Neural progenitor cell (in vitro differentiated cells): ENCODE results near the gene KRTAP7-1. TPM values are rescaled to one million over a fixed set of nuclear protein-coding genes. Genes with fewer than 3 reads are reported as not detected.

Experiments
- DNase-seq: peaks from one replicate; pipeline ENCODE4 v3.0.0-alpha.2; 2016; ENCODE audit warnings: low spot score
- H2AFZ ChIP-seq: fragments of 200-600 bp; sonication (generic); replicated peaks from 2 replicates; pipeline ENCODE4 v1.6.1; 2016; ENCODE audit warnings: antibody characterized with exemption
- H3F3A ChIP-seq: fragments of 200-600 bp; sonication (generic); 2 replicates; pipeline ENCODE4 v1.6.1; 2016; ENCODE audit warnings: antibody characterized with exemption, low read depth
- H3K27ac ChIP-seq: fragments of 200-600 bp; sonication (generic); 2 replicates; pipeline ENCODE4 v1.5.1; 2016; ENCODE audit warnings: mild to moderate bottlenecking
- H3K27me3 ChIP-seq: fragments of 200-600 bp; sonication (generic); 2 replicates; pipeline ENCODE4 v1.6.1; 2016; ENCODE audit warnings: mild to moderate bottlenecking, moderate library complexity
- H3K36me3 ChIP-seq: fragments of 200-600 bp; sonication (generic); 2 replicates; pipeline ENCODE4 v1.5.1; 2016
- H3K4me1 ChIP-seq: fragments of 200-600 bp; sonication (generic); 2 replicates; pipeline ENCODE4 v1.6.1; 2016; ENCODE audit warnings: mixed run types
- H3K4me2 ChIP-seq: fragments of 200-600 bp; sonication (generic); 2 replicates; pipeline ENCODE4 v1.6.1; 2016
- H3K4me3 ChIP-seq: fragments of 200-600 bp; sonication (generic); 2 replicates; pipeline ENCODE4 v1.5.1; 2016
- H3K79me2 ChIP-seq: fragments of 200-600 bp; sonication (generic); 2 replicates; pipeline ENCODE4 v1.6.1; 2016; ENCODE audit warnings: low read depth
- H3K9ac ChIP-seq: fragments of 200-600 bp; sonication (generic); 2 replicates; pipeline ENCODE4 v1.6.1; 2016
- H3K9me3 ChIP-seq: fragments of 200-600 bp; sonication (generic); 2 replicates; pipeline ENCODE4 v1.5.1; 2016; ENCODE audit warnings: low read depth
- H4K20me1 ChIP-seq: fragments of 200-600 bp; sonication (generic); 2 replicates; pipeline ENCODE4 v1.6.1; 2016; ENCODE audit warnings: low read depth
- H3K27ac Mint-ChIP-seq: 3 replicates; pipeline ENCODE4 v1.8.0; 2021; ENCODE audit warnings: mixed read lengths
- H3K27me3 Mint-ChIP-seq: 2 replicates; pipeline ENCODE4 v1.8.0; 2022; ENCODE audit warnings: low read depth, mild to moderate bottlenecking, inconsistent platforms, moderate library complexity, mixed read lengths; ENCODE audit not compliant: insufficient read depth
- H3K36me3 Mint-ChIP-seq: 3 replicates; pipeline ENCODE4 v1.8.0; 2021; ENCODE audit warnings: mixed read lengths
- H3K4me1 Mint-ChIP-seq: 3 replicates; pipeline ENCODE4 v1.8.0; 2021; ENCODE audit warnings: mixed read lengths
- H3K4me3 Mint-ChIP-seq: 3 replicates; pipeline ENCODE4 v1.8.0; 2021; ENCODE audit warnings: mild to moderate bottlenecking, moderate library complexity, mixed read lengths
- H3K9me3 Mint-ChIP-seq: 3 replicates; pipeline ENCODE4 v1.8.0; 2020; ENCODE audit warnings: mixed read lengths
- EZH2 ChIP-seq: fragments of 200-600 bp; sonication (generic); IDR thresholded peaks from 2 replicates; pipeline ENCODE4 v1.6.1; 2017; ENCODE audit warnings: antibody characterized with exemption, mild to moderate bottlenecking, moderate library complexity
- EZH2phosphoT487 ChIP-seq: fragments of 200-600 bp; sonication (generic); IDR thresholded peaks from 2 replicates; pipeline ENCODE4 v1.6.1; 2017; ENCODE audit warnings: antibody characterized with exemption
- total RNA-seq: library from RNA; depleted of rRNA; stranded (reverse); fragments of >200 nt; gene quantifications from 2 replicates; pipeline ENCODE4 v1.2.3, GENCODE V29; 2015; ENCODE audit warnings: low replicate concordance
- TF ChIP-seq, protein P1 (sequence below): fragments of 200-600 bp; sonication (generic); IDR thresholded peaks from 2 replicates; pipeline ENCODE4 v1.5.1; 2017; ENCODE audit warnings: antibody characterized with exemption, mild to moderate bottlenecking

The KRTAP7-1 gene
- total RNA-seq, 1 donor from 2014 or later = not detected

- H3K9me3 Mint-ChIP-seq = no peaks in the 10 kb centered on the region
Measured at GRCh38 chr21:30818837-30819610, 10.5 kb downstream of the KRTAP7-1 start.

DNA sequence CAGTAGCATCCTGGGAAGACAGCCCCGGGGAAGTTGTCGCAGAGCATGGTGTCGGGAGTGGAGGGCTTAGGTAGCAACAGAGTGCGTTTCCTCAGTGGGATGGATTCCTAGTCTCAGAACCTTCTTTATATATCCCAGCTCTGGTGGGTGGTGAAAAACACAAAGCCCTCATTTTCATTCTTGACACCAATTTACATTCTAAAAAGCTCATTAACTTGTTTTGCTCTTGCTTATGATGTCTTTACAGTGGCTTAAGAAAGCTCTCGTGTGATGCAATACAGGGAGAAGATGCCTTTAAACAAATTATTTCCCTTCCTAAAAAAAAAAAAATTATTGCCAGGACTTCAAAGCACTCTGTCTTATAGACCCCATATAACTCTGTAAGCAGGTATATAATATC is 16.4 kb downstream of the KRTAP7-1 start, which contains the start of gene KRTAP8-1:
KRTAP8-1 (minus strand) TSS at position 101 of the 400 bp plus-strand sequence; CDS start at position 47, 54 bp downstream.
- H3F3A ChIP-seq = no peaks in the 10 kb centered on the region
- no peak within 1 kb of the TSS for H3K27ac Mint-ChIP-seq

More at GRCh38 chr21:30818837-30819610, 10.5 kb downstream of the KRTAP7-1 start:
- no peak overlapping the region for H3K4me2 ChIP-seq
- H4K20me1 ChIP-seq = no peaks in the 10 kb centered on the region
- no peaks in the 10 kb centered on the region for H3F3A ChIP-seq
- no peak overlapping the region for H3K9ac ChIP-seq
- TF ChIP-seq EZH2phosphoT487 = no peak
- TF ChIP-seq, protein P1, sequence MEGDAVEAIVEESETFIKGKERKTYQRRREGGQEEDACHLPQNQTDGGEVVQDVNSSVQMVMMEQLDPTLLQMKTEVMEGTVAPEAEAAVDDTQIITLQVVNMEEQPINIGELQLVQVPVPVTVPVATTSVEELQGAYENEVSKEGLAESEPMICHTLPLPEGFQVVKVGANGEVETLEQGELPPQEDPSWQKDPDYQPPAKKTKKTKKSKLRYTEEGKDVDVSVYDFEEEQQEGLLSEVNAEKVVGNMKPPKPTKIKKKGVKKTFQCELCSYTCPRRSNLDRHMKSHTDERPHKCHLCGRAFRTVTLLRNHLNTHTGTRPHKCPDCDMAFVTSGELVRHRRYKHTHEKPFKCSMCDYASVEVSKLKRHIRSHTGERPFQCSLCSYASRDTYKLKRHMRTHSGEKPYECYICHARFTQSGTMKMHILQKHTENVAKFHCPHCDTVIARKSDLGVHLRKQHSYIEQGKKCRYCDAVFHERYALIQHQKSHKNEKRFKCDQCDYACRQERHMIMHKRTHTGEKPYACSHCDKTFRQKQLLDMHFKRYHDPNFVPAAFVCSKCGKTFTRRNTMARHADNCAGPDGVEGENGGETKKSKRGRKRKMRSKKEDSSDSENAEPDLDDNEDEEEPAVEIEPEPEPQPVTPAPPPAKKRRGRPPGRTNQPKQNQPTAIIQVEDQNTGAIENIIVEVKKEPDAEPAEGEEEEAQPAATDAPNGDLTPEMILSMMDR = no peak
- TF ChIP-seq EZH2 = no peak
- no peaks in the 10 kb centered on the region for H3K27me3 ChIP-seq
- H3K27ac ChIP-seq = no peak overlapping the region
- Mint-ChIP-seq H3K4me1 (no peaks in the 10 kb centered on the region), H3K27me3 (peaks cover 2% of the 10 kb centered on the region), H3K27ac (no peak overlapping the region), H3K4me3 (no peak overlapping the region), H3K36me3 (no peaks in the 10 kb centered on the region)
- no peak overlapping the region for H3K4me3 ChIP-seq
- H3K79me2 ChIP-seq = no peaks in the 10 kb centered on the region
- H2AFZ ChIP-seq = no peak overlapping the region
- no peaks in the 10 kb centered on the region for H3K9me3 ChIP-seq
- H3K36me3 ChIP-seq = no peaks in the 10 kb centered on the region
- no peaks in the 10 kb centered on the region for H3K4me1 ChIP-seq
- DNase-seq = no peak

GRCh38 chr21:30800605-30801004 is 29.0 kb downstream of the KRTAP7-1 start:
- no peak overlapping the region for H3K4me3 Mint-ChIP-seq
- TF ChIP-seq, protein P1 = no peak
- TF ChIP-seq EZH2 = no peak
- TF ChIP-seq EZH2phosphoT487 = no peak
- no peak overlapping the region for H3K4me2 ChIP-seq

More for the DNA sequence above, 16.4 kb downstream of the KRTAP7-1 start, which contains the start of gene KRTAP8-1:
- H3K4me3 ChIP-seq = no peak within 1 kb of the TSS
- no peaks in the 10 kb centered on the region for H3K27me3 Mint-ChIP-seq
- no peak within 1 kb of the TSS for H3K4me3 Mint-ChIP-seq
- H3K27me3 ChIP-seq = no peaks in the 10 kb centered on the region
- no peak within 1 kb of the TSS for H3K9ac ChIP-seq
- no peak for DNase-seq
- no peak within 1 kb of the TSS for H3K4me2 ChIP-seq
- no peak within 1 kb of the TSS for H2AFZ ChIP-seq
- no peaks in the 10 kb centered on the region for H3K36me3 Mint-ChIP-seq
- H3K36me3 ChIP-seq = no peaks in the 10 kb centered on the region
- H3K4me1 ChIP-seq = no peaks in the 10 kb centered on the region
- no peaks in the 10 kb centered on the region for H4K20me1 ChIP-seq
- no peaks in the 10 kb centered on the region for H3K4me1 Mint-ChIP-seq
- H3K27ac ChIP-seq = no peak within 1 kb of the TSS
- no peaks in the 10 kb centered on the region for H3K9me3 ChIP-seq
- H3K9me3 Mint-ChIP-seq = no peaks in the 10 kb centered on the region
- no peak for TF ChIP-seq EZH2phosphoT487
- H3K79me2 ChIP-seq = no peaks in the 10 kb centered on the region

More at GRCh38 chr21:30800605-30801004, 29.0 kb downstream of the KRTAP7-1 start:
- Histone ChIP-seq H3K36me3 (no peaks in the 10 kb centered on the region), H3K4me3 (no peak overlapping the region), H3K27ac (no peak overlapping the region), H3K27me3 (no peaks in the 10 kb centered on the region), H3K4me1 (no peaks in the 10 kb centered on the region), H3K79me2 (no peaks in the 10 kb centered on the region), H4K20me1 (no peaks in the 10 kb centered on the region), H3F3A (no peaks in the 10 kb centered on the region), H3K9ac (no peak overlapping the region), H3K9me3 (no peaks in the 10 kb centered on the region), H2AFZ (no peak overlapping the region)
- Mint-ChIP-seq H3K27me3 (no peaks in the 10 kb centered on the region), H3K4me1 (no peaks in the 10 kb centered on the region), H3K27ac (no peak overlapping the region), H3K36me3 (no peaks in the 10 kb centered on the region), H3K9me3 (no peaks in the 10 kb centered on the region)
- DNase-seq = no peak
